22Rv1 (cell line): ENCODE data around the gene C5orf34.
"Not testable (repeated sequence)": the region's sequence is repeated elsewhere in the genome, so short reads cannot be mapped to it uniquely, and the experiment has no call there.

ENCODE experiments used
- H3K27ac ChIP-seq: fragments of 450-650 bp; 2 replicates; pipeline ENCODE4 v1.5.1; 2017
- CTCF ChIP-seq: fragments of 450-650 bp; IDR thresholded peaks from 2 replicates; pipeline ENCODE4 v1.5.1; 2017; ENCODE audit warnings: mild to moderate bottlenecking
- ZFX ChIP-seq: fragments of 450-650 bp; IDR thresholded peaks from 2 replicates; pipeline ENCODE4 v1.6.1; 2017; ENCODE audit warnings: antibody characterized with exemption, borderline replicate concordance

The C5orf34 gene

GRCh38 chr5:43456556-43456955, 58.4 kb downstream of the C5orf34 start:
- H3K27ac ChIP-seq, result no peak overlapping the region
- TF ChIP-seq ZFX, result no peak
- TF ChIP-seq CTCF, result no peak

- H3K27ac ChIP-seq, result not testable (repeated sequence)
These were observed 73.4 kb downstream of the C5orf34 start for GRCh38 chr5:43441575-43441974.

GRCh38 chr5:43437062-43437660, 77.8 kb downstream of the C5orf34 start:
- H3K27ac ChIP-seq, result no peak overlapping the region
- TF ChIP-seq CTCF, result no peak
- TF ChIP-seq ZFX, result no peak
